D721Med (cell line): ENCODE measurements around the gene PATE3.

Experiments
- DNase-seq: peaks from one replicate; pipeline ENCODE4 v3.0.0; 2011; ENCODE audit warnings: low spot score; ENCODE audit not compliant: insufficient read length
- FAIRE-seq: peaks from 2 replicates; lab custom pipeline; 2011; peaks lifted over from hg19 to GRCh38; lab: Jason Lieb, UNC
- TF ChIP-seq, protein P1 (sequence below): IDR thresholded peaks from 2 replicates; pipeline ENCODE4 v1.5.1; 2012; ENCODE audit warnings: mild to moderate bottlenecking, control low read depth; ENCODE audit not compliant: insufficient read depth; ENCODE audit errors: missing control alignments

PATE3 gene

GRCh38 chr11:125833016-125833415 lies 45.1 kb downstream of the PATE3 start, which contains the start of gene PATE4:
Gene PATE4, plus strand, starts transcription at chr11:125833316. Its CDS starts 44 bp downstream, at chr11:125833360.
- FAIRE-seq (no peak), DNase-seq (no peak)
- TF ChIP-seq, protein P1, sequence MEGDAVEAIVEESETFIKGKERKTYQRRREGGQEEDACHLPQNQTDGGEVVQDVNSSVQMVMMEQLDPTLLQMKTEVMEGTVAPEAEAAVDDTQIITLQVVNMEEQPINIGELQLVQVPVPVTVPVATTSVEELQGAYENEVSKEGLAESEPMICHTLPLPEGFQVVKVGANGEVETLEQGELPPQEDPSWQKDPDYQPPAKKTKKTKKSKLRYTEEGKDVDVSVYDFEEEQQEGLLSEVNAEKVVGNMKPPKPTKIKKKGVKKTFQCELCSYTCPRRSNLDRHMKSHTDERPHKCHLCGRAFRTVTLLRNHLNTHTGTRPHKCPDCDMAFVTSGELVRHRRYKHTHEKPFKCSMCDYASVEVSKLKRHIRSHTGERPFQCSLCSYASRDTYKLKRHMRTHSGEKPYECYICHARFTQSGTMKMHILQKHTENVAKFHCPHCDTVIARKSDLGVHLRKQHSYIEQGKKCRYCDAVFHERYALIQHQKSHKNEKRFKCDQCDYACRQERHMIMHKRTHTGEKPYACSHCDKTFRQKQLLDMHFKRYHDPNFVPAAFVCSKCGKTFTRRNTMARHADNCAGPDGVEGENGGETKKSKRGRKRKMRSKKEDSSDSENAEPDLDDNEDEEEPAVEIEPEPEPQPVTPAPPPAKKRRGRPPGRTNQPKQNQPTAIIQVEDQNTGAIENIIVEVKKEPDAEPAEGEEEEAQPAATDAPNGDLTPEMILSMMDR, result no peak

DNA sequence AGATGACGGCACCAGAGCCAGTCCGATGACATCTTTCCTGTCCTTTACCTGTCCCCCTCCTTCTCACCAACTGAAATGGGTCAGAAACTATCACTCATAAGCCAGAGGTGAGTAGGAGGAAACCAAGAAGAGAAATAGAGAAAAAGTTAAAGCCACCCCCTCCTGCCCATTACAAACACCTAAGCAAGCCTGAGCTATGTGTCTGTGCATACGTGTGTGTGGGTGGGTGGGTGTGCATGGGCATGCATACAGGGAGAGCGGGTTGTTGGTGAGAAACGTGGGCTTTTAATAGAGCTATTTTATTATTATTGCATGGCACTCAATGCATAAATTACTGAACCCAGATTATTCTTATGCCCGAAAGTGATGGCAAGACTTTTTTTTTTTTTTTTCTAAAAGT lies 47.8 kb downstream of the PATE3 start:
- FAIRE-seq, result no peak
- TF ChIP-seq, protein P1, result no peak
- DNase-seq, result no peak
